K562 (cell line): Measurements from ENCODE around the gene OR2V2. TPM values are rescaled to one million over a fixed set of nuclear protein-coding genes. Genes with fewer than 3 reads are reported as not detected.

Source experiments
- ATAC-seq: fragments of 200-7000 bp; cut with Tn5 transposase; 3 replicates; pipeline ENCODE4 v1.9.1; 2020; ENCODE audit warnings: moderate library complexity
- BruUV-seq: library from RNA; stranded (reverse); fragments of 400-500 nt; replicated peaks from 2 replicates; lab custom pipeline; 2021; lab: Mats Ljungman, UMichigan
- CTCF ChIA-PET: fragments of 300-600 bp; formaldehyde crosslinking; extraction: SDS; loops from one replicate; lab custom pipeline; 2021; ENCODE audit warnings: low intra/inter-chr PET ratio; lab: Yijun Ruan, JAX
- POLR2A ChIA-PET: fragments of 300-600, 350-650 bp; sonication (Branson Sonifier 250); formaldehyde crosslinking; extraction: SDS; loops from one replicate; lab custom pipeline; 2021; ENCODE audit warnings: antibody characterized with exemption, inconsistent platforms; lab: Yijun Ruan, JAX
- DNase-seq, 4 experiments: peaks; one replicate each; pipeline versions ENCODE4 v3.0.0 to v3.0.0-alpha.2; 2011 to 2018; ENCODE audit warnings: low spot score in 3 of 4, mixed read lengths in 3 of 4; ENCODE audit errors: extremely low read depth in 1 of 4
- FAIRE-seq: peaks from 2 replicates; lab custom pipeline; 2011; peaks lifted over from hg19 to GRCh38; lab: Jason Lieb, UNC
- H2AFZ ChIP-seq: 2 replicates; pipeline ENCODE4 v1.6.0; 2011; ENCODE audit warnings: low read depth, low read length, control low read depth, inconsistent platforms
- H3K27ac ChIP-seq: fragments of 200-600 bp; 3 replicates; pipeline ENCODE4 v1.8.0; 2011; ENCODE audit warnings: low read depth, mild to moderate bottlenecking, control low read depth, inconsistent platforms, low read length, moderate library complexity, mixed read lengths; ENCODE audit errors: extremely low read depth
- H3K27me3 ChIP-seq, 2 experiments: fragments of 300-600 bp in 1 of 2; 2 replicates in 1 of 2; 3 replicates in 1 of 2; pipeline versions ENCODE4 v1.6.0 to v1.8.0; 2011; ENCODE audit warnings: inconsistent platforms in 2 of 2, low read length in 2 of 2, mild to moderate bottlenecking in 1 of 2, mixed read lengths in 1 of 2, moderate library complexity in 1 of 2; ENCODE audit not compliant: control insufficient read depth in 2 of 2, insufficient read depth in 2 of 2
- H3K36me3 ChIP-seq: fragments of 300-600 bp; 3 replicates; pipeline ENCODE4 v1.8.0; 2011; ENCODE audit warnings: mild to moderate bottlenecking, low read length, inconsistent platforms; ENCODE audit not compliant: control insufficient read depth, insufficient read depth
- H3K4me1 ChIP-seq, 2 experiments: fragments of 200-600 bp in 1 of 2; replicated peaks in 1 of 2; 2 replicates in 1 of 2; 3 replicates in 1 of 2; pipeline versions ENCODE4 v1.5.1 to v1.8.0; 2011; ENCODE audit warnings: inconsistent platforms in 2 of 2, low read length in 2 of 2, mild to moderate bottlenecking in 1 of 2, mixed read lengths in 1 of 2, moderate library complexity in 1 of 2; ENCODE audit not compliant: control insufficient read depth in 2 of 2, insufficient read depth in 2 of 2
- H3K4me2 ChIP-seq: 2 replicates; pipeline ENCODE4 v1.6.1; 2011; ENCODE audit warnings: low read length, control low read depth, inconsistent platforms, mixed read lengths; ENCODE audit not compliant: insufficient read depth
- H3K4me3 ChIP-seq: fragments of 200-600 bp; sonication (generic), shearing (Covaris generic); 2 replicates; pipeline ENCODE4 v1.5.1; 2016; ENCODE audit warnings: control low read depth, inconsistent platforms
- H3K79me2 ChIP-seq: fragments of 200-600 bp; 3 replicates; pipeline ENCODE4 v1.8.0; 2011; ENCODE audit warnings: low read length, inconsistent platforms; ENCODE audit not compliant: control insufficient read depth, insufficient read depth
- H3K9ac ChIP-seq, 2 experiments: 2 replicates each; pipeline versions ENCODE4 v1.6.0 to v1.6.1; 2011; ENCODE audit warnings: low read depth in 2 of 2, low read length in 2 of 2, control low read depth in 1 of 2, inconsistent platforms in 1 of 2, mild to moderate bottlenecking in 1 of 2, mixed read lengths in 1 of 2; ENCODE audit not compliant: insufficient read depth in 1 of 2
- H3K9me1 ChIP-seq: one replicate; pipeline ENCODE4 v1.6.0; 2011; ENCODE audit warnings: inconsistent platforms, mild to moderate bottlenecking, low read length, moderate library complexity; ENCODE audit not compliant: control insufficient read depth, insufficient read depth
- H3K9me3 ChIP-seq: replicated peaks from 2 replicates; pipeline ENCODE4 v1.5.1; 2011; ENCODE audit warnings: low read depth, low read length, inconsistent platforms; ENCODE audit not compliant: control insufficient read depth, insufficient read depth
- H4K20me1 ChIP-seq: replicated peaks from 2 replicates; pipeline ENCODE4 v1.6.1; 2011; ENCODE audit warnings: low read length, inconsistent platforms, mixed read lengths; ENCODE audit not compliant: control insufficient read depth, insufficient read depth
- BMI1 ChIP-seq: fragments of 150-350 bp; IDR thresholded peaks from 2 replicates; pipeline ENCODE4 v1.6.1; 2014; ENCODE audit warnings: low read length
- E2F3 ChIP-seq: fragments of 250-450 bp; sonication (Bioruptor Pico); IDR thresholded peaks from 2 replicates; pipeline ENCODE4 v1.4.0; 2020; ENCODE audit warnings: mild to moderate bottlenecking
- ETV5 ChIP-seq: sonication (generic); formaldehyde crosslinking; IDR thresholded peaks from 2 replicates; pipeline ENCODE4 v1.4.0; 2020; ENCODE audit warnings: low read depth, mild to moderate bottlenecking, missing genetic modification reagents
- ETV6 ChIP-seq, 3 experiments: fragments of 150-350 bp in 1 of 3; sonication (generic) in 1 of 3; formaldehyde crosslinking in 1 of 3; IDR thresholded peaks; 2 replicates each; pipeline versions ENCODE4 v1.6.1 to v1.8.0; 2014 to 2022; ENCODE audit warnings: borderline replicate concordance in 2 of 3, low read depth in 2 of 3, antibody characterized with exemption in 1 of 3, low read length in 1 of 3, mild to moderate bottlenecking in 1 of 3, missing genetic modification reagents in 1 of 3
- HMGXB4 ChIP-seq: sonication (generic); formaldehyde crosslinking; IDR thresholded peaks from 2 replicates; pipeline ENCODE4 v1.8.1; 2023; ENCODE audit warnings: mild to moderate bottlenecking, missing genetic modification reagents
- MTA1 ChIP-seq: fragments of 450-650 bp; IDR thresholded peaks from 2 replicates; pipeline ENCODE4 v1.6.1; 2017; ENCODE audit warnings: borderline replicate concordance
- NFIC ChIP-seq: fragments of 450-650 bp; IDR thresholded peaks from 2 replicates; pipeline ENCODE4 v1.6.1; 2017; ENCODE audit warnings: mild to moderate bottlenecking, inconsistent platforms
- PHB2 ChIP-seq: fragments of 450-650 bp; IDR thresholded peaks from 2 replicates; pipeline ENCODE4 v1.6.1; 2017; ENCODE audit warnings: low read depth
- RAD51 ChIP-seq: fragments of 450-650 bp; IDR thresholded peaks from 2 replicates; pipeline ENCODE4 v1.7.1; 2016; ENCODE audit warnings: low read depth, mild to moderate bottlenecking, borderline replicate concordance
- SMARCA5 ChIP-seq: fragments of 450-650 bp; IDR thresholded peaks from 2 replicates; pipeline ENCODE4 v1.6.1; 2016
- TFE3 ChIP-seq: fragments of 450-650 bp; formaldehyde crosslinking; IDR thresholded peaks from 2 replicates; pipeline ENCODE4 v1.4.0; 2020; ENCODE audit warnings: mild to moderate bottlenecking, mixed read lengths
- TOE1 ChIP-seq, 2 experiments: fragments of 450-650 bp in 1 of 2; sonication (generic) in 1 of 2; formaldehyde crosslinking in 1 of 2; IDR thresholded peaks; 2 replicates each; pipeline versions ENCODE4 v1.7.1 to v1.8.0; 2016 to 2022; ENCODE audit warnings: borderline replicate concordance in 2 of 2, mild to moderate bottlenecking in 2 of 2, antibody characterized with exemption in 1 of 2, inconsistent platforms in 1 of 2, low read depth in 1 of 2, missing genetic modification reagents in 1 of 2, moderate library complexity in 1 of 2
- ZBTB7A ChIP-seq: IDR thresholded peaks from 2 replicates; pipeline ENCODE4 v1.6.1; 2011; ENCODE audit warnings: low read depth, mild to moderate bottlenecking, low read length, moderate library complexity, borderline replicate concordance; ENCODE audit not compliant: control insufficient read depth
- ZBTB9 ChIP-seq: fragments of 450-650 bp; formaldehyde crosslinking; IDR thresholded peaks from 2 replicates; pipeline ENCODE4 v1.4.0; 2020; ENCODE audit warnings: mild to moderate bottlenecking, moderate library complexity
- ZNF507 ChIP-seq: conservative IDR thresholded peaks from 2 replicates; pipeline ENCODE4 v1.6.1; 2017; ENCODE audit warnings: missing genetic modification characterization, missing compliant biosample characterization
- WGBS: fragments of 100-300 bp; shearing (Covaris generic); methylation state at CpG from one replicate; pipeline ENCODE4 v1.1.6; 2016; ENCODE audit warnings: low coverage, mixed read lengths; ENCODE audit not compliant: insufficient coverage; ENCODE audit errors: missing lambda C conversion rate; 5-methylcytosine and 5-hydroxymethylcytosine counted together
- in situ Hi-C: fragments of 300-500 bp; cut with MboI; formaldehyde crosslinking; loops from 4 replicates; pipeline ENCODE4 v1.15.0; 2018; ENCODE audit warnings: inconsistent platforms, mixed read lengths
- intact Hi-C: fragments of 100-400 bp; cut with micrococcal nuclease; formaldehyde crosslinking; loops from 2 replicates; pipeline ENCODE4 v1.14.2; 2022
- polyA plus RNA-seq, 8 experiments: library from polyadenylated mRNA; depleted of rRNA in 4 of 8; stranded (reverse) in 5 of 8; unstranded in 3 of 8; fragments of >200 nt; fragmentation: Nextera tagmentation in 2 of 8; fragmentation: Illumina TruSeq in 1 of 8; extraction: Ambion mirVana in 2 of 8; extraction: Trizol in 1 of 8; gene quantifications; 2 replicates each; pipeline versions ENCODE4 v1.2.1 to v1.2.3, GENCODE V29; 2011 to 2014; ENCODE audit warnings: inconsistent platforms in 1 of 8, missing spikeins in 1 of 8
- total RNA-seq, 7 experiments: library from RNA; depleted of rRNA in 6 of 7; stranded (reverse); fragments of >200 nt in 6 of 7; fragmentation: Illumina TruSeq in 2 of 7; extraction: Trizol in 2 of 7; gene quantifications; 2 replicates each; pipeline versions ENCODE4 v1.2.1 to v1.2.3, GENCODE V29; 2011 to 2021; ENCODE audit warnings: low replicate concordance in 1 of 7

The OR2V2 gene
- total and polyA plus RNA-seq, 9 of the 15 experiments (the other 6 are each of a cell fraction or from before 2014, with no cell fraction given): 0.01 TPM; not detected in 8

GRCh38 chr5:181098762-181099601 is 48.4 kb upstream of the OR2V2 start:
- Histone ChIP-seq H3K27ac (no peak overlapping the region), H3K9ac (peak overlapping the region in 1 of 2 experiments; percentile 41; a peak in 1 of 4 replicates), H3K27me3 (no peaks in the 10 kb centered on the region), H3K79me2 (no peaks in the 10 kb centered on the region), H3K4me1 (peaks cover 4 to 22% of the 10 kb centered on the region in 2 experiments; a peak in 4 of 5 replicates), H3K4me3 (no peak overlapping the region), H3K36me3 (no peaks in the 10 kb centered on the region), H3K4me2 (peak overlapping the region; percentile 72; the same call in 1 of the 2 replicates), H3K9me1 (no peaks in the 10 kb centered on the region), H4K20me1 (no peaks in the 10 kb centered on the region; the same call in 1 of the 2 replicates), H3K9me3 (no peaks in the 10 kb centered on the region), H2AFZ (no peak overlapping the region)
- ChIA-PET CTCF (no interaction called here), POLR2A (interaction anchor here (0.6 to 1.4 kb wide), 8 partner anchors 12 to 816 kb away, joined by 3 to 6 read pairs (median 3); no protein-coding TSS in a partner anchor)
- no TSS peak for BruUV-seq
- FAIRE-seq (no peak), ATAC-seq (no peak), DNase-seq (peak in 1 of 4 experiments; percentile 30)
- in situ Hi-C loops (no loop called here), intact Hi-C loops (no loop called here)
- 24% methylated on average over 18 of the region's 22 CpGs for whole genome bisulfite sequencing
- no peak for TF ChIP-seq NFIC
- no peak for TF ChIP-seq E2F3 (CRISPR knock-in tag)
- TF ChIP-seq ETV6 (IDR thresholded peaks at IDR 0.05; ENCODE audit: borderline replicate concordance in 1 of 2, low read depth in 2 of 2, low read length in 1 of 2): no peak
- TF ChIP-seq ETV6 (CRISPR knock-in tag; IDR thresholded peaks at IDR 0.05; ENCODE audit: borderline replicate concordance): no peak
- TF ChIP-seq SMARCA5: peak; percentile 58; the same call in 1 of the 2 replicates
- TF ChIP-seq ETV5: 0 out of 2 replicates have a peak, but pooled peaks have one; percentile 29
- 0 out of 2 replicates have a peak, but pooled peaks have one; percentile 14 for TF ChIP-seq RAD51
- TF ChIP-seq ZBTB7A: peak; percentile 4; the same call in 1 of the 2 replicates
- 0 out of 2 replicates have a peak, but pooled peaks have one; percentile 47 for TF ChIP-seq TOE1 (IDR thresholded peaks at IDR 0.05; ENCODE audit: borderline replicate concordance)
- no peak for TF ChIP-seq TOE1 (CRISPR knock-in tag; IDR thresholded peaks at IDR 0.05; ENCODE audit: borderline replicate concordance, low read depth)
- no peak for TF ChIP-seq BMI1
- TF ChIP-seq ZNF507 (tag): no peak
- TF ChIP-seq PHB2: no peak
- peak; percentile 34; the same call in 1 of the 2 replicates for TF ChIP-seq TFE3
- TF ChIP-seq ZBTB9: no peak
- 0 out of 2 replicates have a peak, but pooled peaks have one; percentile 40 for TF ChIP-seq MTA1
- 0 out of 2 replicates have a peak, but pooled peaks have one; percentile 34 for TF ChIP-seq HMGXB4 (CRISPR knock-in tag)
